OCI-M2 (cell line): ENCODE data around the gene FASTK.
A peak's percentile ranks its signal among the peaks of the same experiment; 100 is the strongest.

Experiments used
- DNase-seq: peaks from one replicate; lab custom pipeline; 2025; ENCODE audit not compliant: unreplicated experiment; lab: John Stamatoyannopoulos, UW

FASTK gene

DNA sequence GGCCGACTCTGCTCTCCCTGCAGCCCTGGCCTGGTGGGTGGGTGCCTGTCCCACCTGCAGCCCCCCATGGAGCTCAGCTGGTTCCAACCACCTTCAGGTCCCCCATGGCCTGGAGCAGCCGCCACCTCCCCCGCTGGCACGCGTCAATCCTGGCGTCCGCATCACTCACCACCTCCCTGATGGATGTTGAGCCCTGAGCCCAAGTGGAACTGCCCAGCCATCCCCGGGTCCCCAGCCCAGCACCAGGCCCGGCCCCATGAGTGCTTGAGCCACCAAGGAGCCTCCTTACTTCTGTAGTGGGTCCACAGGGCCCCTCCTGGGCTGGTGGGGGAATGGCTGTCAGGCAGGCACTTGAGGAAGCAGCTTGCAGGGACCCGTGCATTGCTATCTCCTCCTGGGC is 20.3 kb upstream of the FASTK start:
- no peak for DNase-seq

DNA sequence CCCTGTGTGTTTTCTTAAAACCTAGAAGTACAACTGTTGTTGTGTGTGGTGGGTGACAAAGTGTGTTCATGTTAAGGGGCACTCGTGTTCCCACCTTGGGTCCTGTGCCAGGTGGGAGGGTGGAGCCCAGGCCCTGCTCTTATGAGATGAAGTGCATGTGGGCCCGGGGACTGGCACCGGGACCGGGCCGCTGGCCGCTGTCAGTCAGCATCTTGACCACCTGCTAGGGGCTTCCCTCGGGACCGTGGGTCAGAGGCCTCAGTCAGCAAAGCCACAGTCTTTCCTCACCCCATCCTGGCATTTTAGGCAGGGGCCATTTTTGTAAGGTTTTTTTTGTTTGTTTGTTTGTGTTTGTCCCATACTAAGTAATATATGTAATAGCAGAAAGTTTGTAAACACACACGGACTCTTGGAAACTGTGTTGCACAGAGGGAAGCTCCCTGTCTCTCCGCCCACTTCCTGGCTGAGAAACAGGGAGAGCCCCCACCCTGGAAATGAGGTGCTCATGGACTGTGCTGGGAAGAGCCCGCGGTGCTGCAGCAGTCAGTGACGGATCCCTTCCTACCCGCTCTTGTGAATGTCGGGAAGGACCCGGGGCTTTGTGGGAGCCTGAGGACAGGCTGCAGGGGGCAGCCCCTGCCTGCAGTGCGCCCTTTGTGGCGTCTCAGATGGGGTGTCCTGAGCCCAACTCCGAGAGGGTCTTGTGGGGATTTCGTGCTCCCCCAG is 19.0 kb upstream of the FASTK start:
- no peak for DNase-seq

DNA sequence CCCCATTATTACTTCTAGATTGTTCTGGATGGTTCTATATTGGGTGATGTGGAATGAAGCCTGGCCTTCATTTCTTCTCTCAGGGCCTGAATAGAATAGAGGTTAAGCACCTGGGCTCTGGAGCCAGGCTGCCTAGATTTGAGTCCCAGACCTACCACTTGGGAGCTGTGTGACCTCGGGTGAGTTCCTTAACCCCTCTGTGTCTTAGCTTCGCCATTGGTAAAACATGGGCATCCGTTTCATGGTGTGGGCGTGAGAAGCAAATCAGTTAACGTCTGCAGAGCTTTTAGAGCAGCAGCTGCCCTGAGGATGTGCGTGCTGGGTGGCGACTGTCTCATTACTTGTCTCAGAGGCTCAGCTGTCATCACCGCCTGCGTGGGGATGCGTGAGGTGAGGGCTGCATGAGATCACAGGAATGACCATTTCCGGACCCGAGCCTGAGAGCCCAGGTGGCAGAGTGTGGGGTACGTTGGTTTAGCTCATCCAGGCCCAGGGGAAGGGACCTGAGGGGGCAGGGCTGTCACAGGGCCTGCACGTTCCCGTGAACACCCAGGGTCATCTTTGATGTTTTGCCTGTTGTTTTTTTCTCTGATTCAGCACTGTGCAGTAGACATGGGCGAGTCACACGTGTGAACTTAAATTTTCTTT is 15.3 kb upstream of the FASTK start:
- DNase-seq, result no peak

DNA sequence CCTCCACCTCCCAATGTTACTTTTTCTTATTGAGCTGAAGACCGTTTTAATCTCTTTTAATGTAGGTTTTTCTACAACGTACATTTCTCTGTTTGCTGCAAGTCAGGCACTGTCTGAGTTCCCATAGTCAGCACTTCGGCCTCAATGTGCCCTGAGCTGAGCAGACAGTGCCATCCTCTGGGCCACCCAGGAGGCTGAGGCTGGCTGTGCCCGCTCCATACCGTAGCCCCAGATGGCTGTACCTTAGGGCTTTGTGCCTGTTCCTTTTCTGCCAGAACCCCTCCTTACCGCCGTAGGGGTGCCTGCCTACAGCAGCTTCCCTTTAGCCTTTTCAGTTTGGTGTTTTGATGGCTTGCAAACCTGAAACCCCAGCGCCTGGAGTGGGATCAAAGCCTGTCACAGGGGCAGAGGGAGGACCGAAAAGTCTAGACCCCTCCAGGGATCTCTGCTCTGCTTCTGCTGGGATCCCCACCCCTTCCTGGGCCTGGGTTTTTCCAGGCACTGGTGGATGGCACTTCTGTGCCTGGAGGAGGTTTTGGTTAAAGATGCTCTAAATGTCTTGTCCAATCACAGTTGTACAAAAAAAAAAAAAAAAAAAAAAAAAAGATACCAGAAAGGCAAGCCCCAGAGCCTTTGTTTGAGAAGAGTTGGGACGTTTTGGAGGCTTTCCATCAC is 14.7 kb upstream of the FASTK start:
- DNase-seq, result no peak

DNA sequence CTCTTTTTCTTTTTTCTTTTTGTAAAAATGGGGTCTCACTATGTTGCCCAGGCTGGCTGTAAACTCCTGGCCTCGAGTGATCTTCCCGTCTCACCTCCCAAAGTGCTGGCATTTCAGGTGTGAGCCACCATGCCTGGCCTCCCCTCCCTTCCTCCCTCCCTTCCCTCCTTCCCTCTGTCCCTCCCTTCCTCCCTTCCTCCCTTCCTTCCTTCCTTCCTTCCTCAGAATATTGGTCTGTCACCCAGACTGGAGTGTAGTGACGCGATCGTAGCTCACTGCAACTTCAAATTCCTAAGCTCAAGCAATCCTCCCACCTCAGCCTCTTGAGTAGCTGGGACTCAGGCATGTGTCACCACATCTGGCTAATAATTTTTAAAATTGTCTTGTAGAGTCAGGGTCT is 14.1 kb upstream of the FASTK start:
- DNase-seq, result no peak

DNA sequence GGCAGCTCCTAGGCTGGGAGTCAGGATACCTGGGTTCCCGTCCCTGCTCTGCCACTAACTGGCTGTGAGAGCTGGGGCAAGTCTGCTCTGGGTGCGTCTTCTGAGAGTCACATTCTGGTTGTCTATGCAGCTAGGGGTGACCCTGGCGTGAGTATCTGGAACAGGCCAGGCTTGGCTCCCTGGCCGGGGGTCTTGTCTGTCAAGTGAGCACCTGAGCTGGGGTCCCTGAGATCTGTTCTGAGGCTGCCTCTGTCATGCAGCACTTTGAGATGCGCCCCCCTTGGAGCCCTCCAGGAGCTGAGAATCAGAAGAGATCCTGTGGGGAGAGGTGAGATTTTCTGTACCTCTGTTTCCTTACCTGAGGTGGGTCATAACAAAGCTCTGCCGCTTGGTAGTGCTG is 13.1 kb upstream of the FASTK start:
- no peak for DNase-seq

DNA sequence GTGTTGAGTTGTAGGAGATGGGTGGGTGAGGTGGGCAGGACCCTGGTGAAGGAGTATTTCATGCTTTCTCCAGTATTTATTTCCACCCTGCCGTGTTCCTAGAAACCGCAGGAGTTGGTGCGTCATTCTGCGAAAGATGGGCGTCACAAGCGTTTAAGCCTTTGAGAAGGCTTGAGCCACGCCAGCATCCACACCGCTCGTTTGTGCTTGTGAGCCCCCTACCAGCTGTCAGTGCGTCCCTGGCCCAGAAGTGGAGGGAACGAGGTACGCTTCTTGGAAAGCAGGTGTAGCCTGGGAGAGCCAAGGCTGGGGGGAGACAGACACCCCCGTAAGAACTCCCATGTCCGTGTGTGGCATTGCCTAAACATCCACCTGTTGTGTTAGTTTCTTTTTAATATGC is 11.4 kb upstream of the FASTK start:
- DNase-seq, result no peak

DNA sequence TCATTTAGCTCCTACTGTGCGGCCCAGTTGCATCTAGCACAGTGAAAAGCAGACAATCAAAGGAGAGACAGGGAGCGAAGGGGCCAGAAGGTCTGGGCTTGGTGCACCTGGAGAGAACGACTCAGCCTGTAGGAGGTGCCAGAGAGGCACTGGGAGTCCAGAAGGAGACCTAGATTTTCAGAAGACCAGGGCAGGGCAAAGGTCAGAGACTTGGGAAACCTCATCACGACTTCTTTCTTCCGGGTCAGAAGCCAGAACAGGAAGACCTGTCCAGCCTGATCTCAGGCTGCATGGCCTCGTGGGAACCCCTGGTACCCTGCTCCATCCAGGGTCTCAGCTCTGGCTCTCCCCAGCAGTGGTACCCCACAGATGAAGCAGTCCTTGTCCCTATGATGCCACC is 10.8 kb upstream of the FASTK start:
- DNase-seq, result no peak

DNA sequence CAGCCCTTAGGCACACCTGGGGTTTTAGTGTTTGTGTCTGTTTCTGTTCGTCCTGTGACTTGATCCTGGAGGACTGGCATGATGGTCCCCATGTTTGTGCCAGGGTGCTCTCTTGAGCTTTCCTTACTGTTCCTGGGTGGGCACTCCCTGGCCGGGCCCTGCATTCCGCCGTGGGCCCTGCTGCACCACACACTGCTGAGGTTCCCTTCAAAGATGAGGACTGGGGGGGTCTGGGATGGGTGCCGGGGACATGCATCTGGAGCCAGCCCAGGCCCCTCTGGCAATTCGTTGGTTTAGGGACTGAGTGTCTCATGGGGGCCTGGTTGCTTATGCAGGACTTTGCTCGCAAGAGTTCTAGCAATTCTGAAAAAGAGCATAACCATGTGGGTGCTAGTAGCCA is 10.4 kb upstream of the FASTK start:
- no peak for DNase-seq

DNA sequence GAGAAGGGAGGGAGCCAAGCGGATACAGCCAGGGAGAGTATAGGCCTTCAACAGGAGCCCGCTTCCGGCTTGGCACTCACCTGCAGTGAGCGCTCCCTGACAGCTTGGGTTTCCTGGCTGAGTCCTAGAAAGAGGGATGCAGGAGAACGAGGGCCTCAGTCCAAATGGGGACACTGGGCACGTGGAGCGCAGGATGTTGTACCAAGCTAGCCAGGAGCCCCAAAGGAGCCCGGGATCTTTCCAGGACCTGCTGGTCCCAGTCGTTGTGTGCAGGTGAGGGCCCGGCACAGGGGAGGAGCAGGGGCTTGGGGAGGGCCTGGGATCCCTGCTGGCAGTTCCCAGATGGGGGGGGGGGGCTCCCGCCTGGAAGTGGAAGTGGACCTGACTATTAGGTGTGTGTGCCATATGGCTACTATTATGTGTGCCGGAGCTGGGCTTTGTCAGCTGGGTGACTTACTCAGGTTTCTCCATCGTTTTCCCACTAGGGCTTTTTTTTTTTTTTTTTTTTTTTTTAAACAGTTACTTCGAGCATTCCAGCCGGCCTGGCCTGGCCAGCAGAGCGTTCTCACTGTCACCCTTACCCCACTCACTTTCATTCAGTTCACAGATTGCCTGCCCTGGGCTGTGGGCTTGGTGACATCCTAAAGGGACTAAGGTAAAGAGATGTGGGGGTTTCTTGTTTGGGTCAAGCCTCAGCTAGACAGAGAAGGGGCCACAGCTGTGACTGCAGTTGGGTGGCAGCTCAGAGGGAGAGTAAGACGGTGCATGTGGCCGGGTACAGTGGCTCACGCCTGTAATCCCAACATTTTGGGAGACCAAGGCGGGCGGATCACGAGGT is 9.5 kb upstream of the FASTK start:
- no peak for DNase-seq

DNA sequence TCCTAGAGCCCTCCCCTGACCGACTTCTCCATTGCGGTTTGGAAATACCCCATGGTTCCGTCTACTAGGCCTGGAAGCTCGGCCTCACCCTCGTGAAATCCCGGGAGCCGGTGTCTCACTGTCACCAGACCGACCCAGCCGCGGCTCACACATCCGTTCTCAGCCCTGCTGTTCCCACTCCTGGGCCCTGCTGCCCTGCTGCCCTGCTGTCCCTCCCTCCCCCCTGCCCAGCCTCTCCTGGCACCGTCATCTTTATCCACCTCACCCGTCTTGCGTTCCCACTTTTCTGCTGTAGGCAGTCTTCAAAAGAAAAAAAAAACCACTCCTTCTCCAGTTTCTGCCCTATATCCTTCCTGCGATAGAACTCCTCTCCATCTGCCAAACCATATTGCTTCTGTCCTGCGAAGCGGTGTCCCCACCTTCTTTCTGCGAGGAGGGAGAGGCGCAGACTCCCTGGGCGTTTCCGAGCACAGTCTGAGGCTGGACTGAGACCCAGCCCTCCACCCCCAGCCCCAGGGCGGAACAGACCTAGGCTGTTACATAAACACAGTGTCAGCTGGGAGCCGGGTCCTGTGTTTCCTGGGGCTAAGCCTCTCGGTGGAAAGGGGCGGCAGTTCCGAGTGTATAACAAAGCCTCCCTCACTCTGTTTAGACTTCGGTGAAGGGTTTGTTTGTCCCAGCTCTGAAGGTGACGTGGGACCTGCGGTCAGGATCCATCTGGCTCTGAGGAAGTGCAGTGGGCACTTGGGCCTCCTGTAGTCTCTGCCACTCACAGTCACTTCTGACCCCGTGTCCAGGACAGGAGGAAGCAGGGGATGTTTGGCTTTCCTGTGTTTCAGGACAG is 8.5 kb upstream of the FASTK start:
- no peak for DNase-seq

DNA sequence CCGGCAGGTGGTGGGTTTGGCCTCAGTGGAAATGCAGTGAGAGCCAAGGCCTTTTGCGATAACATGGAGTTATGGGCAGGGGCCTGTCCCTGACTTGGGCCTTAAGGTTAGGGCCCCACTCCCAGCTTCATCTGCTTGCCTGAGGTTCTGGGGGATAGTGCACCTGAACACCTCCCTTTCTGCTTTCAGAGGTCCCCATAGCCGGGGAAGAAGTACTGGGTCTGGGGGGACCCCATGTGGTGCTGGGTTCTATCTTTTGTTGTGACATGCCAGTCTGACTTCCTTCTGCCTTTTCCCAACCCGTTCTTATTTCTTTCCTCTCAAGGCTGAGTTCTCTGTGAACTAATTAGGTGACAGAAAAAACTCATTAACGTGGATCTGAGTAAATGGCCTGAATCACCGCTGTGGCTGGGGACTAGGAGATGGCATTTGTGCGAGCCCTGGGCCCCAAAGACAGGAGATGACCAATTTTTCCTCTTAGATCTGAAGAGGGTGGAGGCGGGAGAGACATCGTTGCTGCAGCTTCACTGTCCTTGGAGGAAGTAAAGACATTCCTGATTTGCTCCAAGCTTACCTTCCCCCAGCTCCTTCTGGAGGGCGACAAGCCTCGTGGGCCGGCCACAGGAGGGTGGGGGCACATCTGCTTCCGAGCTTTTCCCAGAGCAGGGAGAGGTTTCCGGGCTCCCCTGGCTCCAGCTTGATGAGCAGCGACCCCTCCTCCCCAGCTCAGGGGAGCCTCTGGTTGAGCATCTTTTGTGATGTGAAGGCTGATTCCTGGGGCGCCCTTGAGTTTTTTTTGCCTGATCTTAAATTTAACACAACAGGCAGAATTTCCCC is 7.6 kb upstream of the FASTK start:
- DNase-seq, result no peak

DNA sequence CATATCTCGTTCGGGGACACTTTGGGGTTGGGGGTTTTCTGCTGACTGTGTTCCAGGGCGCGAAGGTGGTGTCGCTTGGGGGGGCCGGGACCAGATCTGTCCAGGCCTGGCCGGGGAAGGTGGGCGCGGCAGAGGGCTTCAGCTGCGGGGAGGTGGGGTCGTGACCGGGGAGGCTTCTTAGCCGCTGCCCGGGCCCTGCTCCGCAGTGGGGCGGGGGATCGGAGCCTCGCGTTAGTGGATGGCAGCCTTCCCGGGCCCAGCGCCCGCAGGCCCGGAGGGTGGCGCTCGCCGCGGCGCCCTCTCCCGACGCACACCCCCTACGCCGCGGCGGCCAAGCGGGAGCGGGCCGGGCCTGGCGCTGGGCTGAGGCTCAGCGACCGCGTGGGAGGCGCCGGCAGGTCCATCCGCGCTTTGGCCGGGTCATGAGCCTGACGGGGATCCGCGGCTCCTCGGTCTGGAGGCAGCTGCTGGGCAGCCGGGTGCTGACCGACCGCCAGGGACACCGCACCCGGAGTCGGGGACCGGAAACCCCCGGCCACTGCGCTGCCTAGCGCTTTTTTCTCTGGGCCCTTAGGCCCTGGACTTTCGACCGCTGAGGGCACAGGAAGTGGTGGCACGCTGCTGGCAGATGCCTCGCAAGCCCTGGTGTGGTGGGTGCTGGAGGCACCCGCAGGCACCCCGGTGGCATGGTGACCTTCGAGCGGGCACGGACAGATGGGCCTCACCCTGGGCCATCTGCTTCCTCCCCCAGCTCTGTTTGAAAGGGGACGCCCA is 6.8 kb upstream of the FASTK start:
- no peak for DNase-seq

DNA sequence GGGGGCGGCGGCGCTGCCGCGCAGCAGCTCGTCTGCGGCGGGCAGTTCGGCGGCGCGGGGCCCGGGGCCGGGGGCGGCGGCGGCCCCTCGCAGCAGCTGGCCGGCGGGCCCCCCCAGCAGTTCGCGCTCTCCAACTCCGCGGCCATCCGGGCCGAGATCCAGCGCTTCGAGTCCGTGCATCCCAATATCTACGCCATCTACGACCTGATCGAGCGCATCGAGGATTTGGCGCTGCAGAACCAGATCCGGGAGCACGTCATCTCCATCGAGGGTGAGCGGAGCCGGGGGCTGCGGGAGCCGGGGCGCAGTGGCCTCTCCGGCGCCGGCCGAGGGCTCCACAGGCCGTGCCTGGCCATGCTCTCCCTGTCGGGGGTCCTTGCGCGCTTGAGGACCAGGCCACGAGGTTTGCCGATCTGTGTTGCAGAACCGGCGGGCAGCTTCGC is 6.2 kb upstream of the FASTK start:
- DNase-seq, result no peak

DNA sequence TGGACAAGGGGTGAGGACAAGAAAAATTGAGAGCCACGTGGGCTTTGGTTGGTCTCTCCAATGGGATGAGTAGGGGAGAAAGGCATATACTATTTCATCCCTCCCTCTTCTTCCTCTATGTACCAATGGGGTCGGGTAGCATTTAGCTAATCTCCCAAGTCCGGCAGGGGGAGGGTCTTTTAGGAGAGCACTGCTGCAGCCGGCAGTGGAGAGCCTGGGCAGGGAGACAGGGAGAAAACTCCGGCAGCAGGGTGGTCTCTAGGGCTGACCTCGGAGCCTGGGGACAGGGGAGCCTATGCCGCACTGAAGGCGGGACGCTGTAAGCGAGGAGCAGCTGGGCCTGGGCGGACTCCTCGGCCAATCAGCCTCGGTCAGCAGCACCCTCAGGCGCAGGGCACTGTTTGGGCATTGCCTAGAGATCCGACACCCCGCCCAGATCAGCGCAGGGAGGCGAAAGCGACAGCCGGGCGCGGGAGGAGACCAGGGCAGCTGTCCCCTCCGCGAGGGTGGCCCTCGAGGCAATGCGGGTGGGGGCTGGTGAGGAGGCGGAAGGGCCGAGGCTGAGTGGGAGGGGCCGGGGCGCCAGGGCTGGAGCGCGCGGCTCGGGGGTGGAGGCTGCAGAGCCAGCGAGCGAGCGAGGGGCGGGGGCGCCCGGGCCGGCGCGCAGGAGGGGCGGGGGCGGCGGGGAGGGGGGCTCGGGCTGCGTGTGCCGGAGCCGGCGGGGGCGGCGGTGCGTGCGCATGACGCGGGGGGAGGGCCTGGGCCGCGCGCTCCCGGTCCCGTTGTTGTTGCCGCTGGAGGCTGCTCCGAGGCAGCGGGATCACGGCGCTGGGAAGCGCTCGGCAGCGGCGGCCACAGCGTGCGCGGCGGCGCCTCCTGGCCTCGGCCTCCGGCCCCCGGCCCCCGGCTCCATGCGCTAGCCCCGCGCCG is 5.3 kb upstream of the FASTK start, which contains the start of gene AGAP3:
TSS of gene AGAP3 (plus strand) at position 785 of the 930 bp plus-strand sequence. CDS start 267 bp downstream, outside the sequence.
- DNase-seq, result peak; percentile 82

DNA sequence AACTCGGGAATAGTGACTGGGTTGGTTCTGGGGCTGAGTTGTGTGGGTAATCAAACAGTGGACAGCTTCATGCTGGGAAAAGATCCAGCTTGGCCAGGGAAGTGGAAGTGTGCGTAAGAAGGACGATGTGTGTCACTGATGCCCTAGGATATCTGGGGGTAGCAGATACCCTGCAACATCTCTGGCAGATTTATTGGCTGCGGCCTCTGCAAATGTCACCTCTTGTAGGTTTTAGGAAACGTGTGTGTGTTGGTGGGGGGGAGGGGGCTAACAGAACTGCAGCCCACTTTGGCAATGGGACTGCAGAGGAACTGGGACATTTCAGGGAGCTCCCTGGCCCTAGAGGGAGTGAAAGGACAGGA is 4.7 kb upstream of the FASTK start:
- no peak for DNase-seq

DNA sequence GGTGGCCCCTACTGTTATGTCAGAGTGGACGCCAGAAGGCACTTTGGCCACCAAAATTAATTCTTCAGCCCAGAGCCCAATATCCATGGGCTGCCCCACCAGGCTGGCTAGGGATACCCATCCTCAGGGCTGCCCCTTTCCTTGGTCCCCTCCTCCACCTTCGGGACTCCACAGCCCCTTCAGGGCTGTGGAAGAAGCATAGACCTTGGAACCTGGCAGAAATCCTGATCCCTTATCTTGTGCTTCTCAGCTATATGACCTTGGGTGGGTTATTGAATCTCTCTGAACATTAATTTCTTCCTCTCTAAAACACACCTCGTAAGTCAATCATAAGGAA is 3.2 kb upstream of the FASTK start:
- no peak for DNase-seq
